Common myeloid progenitor, CD34-positive (primary cell): Measurements from ENCODE around the gene UBA6.

Source experiments
- CTCF ChIA-PET: fragments of 350-600 bp; sonication (Branson Sonifier 250); formaldehyde crosslinking; loops from one replicate; lab custom pipeline; 2021; ENCODE audit warnings: antibody characterized with exemption; lab: Charles Lee
- POLR2A ChIA-PET: fragments of 350-600 bp; sonication (Branson Sonifier 250); formaldehyde crosslinking; loops from one replicate; lab custom pipeline; 2021; ENCODE audit warnings: antibody characterized with exemption; lab: Charles Lee
- DNase-seq, 3 donors: peaks; one replicate each; pipeline versions ENCODE4 v3.0.0 to v3.0.0-alpha.2; 2013
- H3K27ac ChIP-seq, 2 experiments: 1 replicate in 1 of 2; 2 replicates in 1 of 2; pipeline ENCODE4 v1.7.0; 2013; ENCODE audit warnings: inconsistent platforms in 2 of 2, low read length in 2 of 2, mild to moderate bottlenecking in 2 of 2, low read depth in 1 of 2, moderate library complexity in 1 of 2; ENCODE audit not compliant: severe bottlenecking in 2 of 2, insufficient read depth in 1 of 2, poor library complexity in 1 of 2
- H3K27me3 ChIP-seq, 5 experiments: replicated peaks in 2 of 5; 1 replicate in 3 of 5; 2 replicates in 2 of 5; pipeline versions ENCODE4 v1.6.1 to v1.7.0; 2013; ENCODE audit warnings: low read length in 4 of 5, mild to moderate bottlenecking in 2 of 5, moderate library complexity in 2 of 5, inconsistent platforms in 1 of 5; ENCODE audit not compliant: insufficient read depth in 5 of 5, control insufficient read depth in 4 of 5
- H3K36me3 ChIP-seq, 4 experiments: 1 replicate in 2 of 4; 2 replicates in 2 of 4; pipeline versions ENCODE4 v1.6.1 to v1.7.0; 2013; ENCODE audit warnings: low read length in 3 of 4, control low read depth in 1 of 4, mild to moderate bottlenecking in 1 of 4; ENCODE audit not compliant: control insufficient read depth in 4 of 4, insufficient read depth in 4 of 4
- H3K4me1 ChIP-seq, 4 experiments: 1 replicate in 3 of 4; 2 replicates in 1 of 4; pipeline versions ENCODE4 v1.6.1 to v1.7.1; 2013; ENCODE audit warnings: low read length in 3 of 4, mild to moderate bottlenecking in 3 of 4, control low read depth in 1 of 4, inconsistent platforms in 1 of 4, moderate library complexity in 1 of 4; ENCODE audit not compliant: control insufficient read depth in 4 of 4, insufficient read depth in 4 of 4; ENCODE audit errors: control extremely low read depth in 1 of 4
- H3K4me3 ChIP-seq, 7 experiments: 1 replicate in 4 of 7; 2 replicates in 3 of 7; pipeline versions ENCODE4 v1.5.1 to v1.7.0; 2013; ENCODE audit warnings: mild to moderate bottlenecking in 7 of 7, low read length in 6 of 7, moderate library complexity in 6 of 7, inconsistent platforms in 2 of 7, low read depth in 2 of 7, control low read depth in 1 of 7; ENCODE audit not compliant: insufficient read depth in 4 of 7, control insufficient read depth in 1 of 7; ENCODE audit errors: extremely low read depth in 1 of 7
- H3K9me3 ChIP-seq, 5 experiments: 1 replicate in 4 of 5; 2 replicates in 1 of 5; pipeline versions ENCODE4 v1.6.1 to v1.7.1; 2013; ENCODE audit warnings: low read length in 4 of 5, mild to moderate bottlenecking in 2 of 5, inconsistent platforms in 1 of 5, low read depth in 1 of 5, moderate library complexity in 1 of 5; ENCODE audit not compliant: control insufficient read depth in 4 of 5, insufficient read depth in 2 of 5; ENCODE audit errors: control extremely low read depth in 1 of 5
- WGBS: methylation state at CpG from one replicate; pipeline ENCODE4 v1.1.5; 2013; ENCODE audit not compliant: insufficient coverage; 5-methylcytosine and 5-hydroxymethylcytosine counted together

Gene UBA6

DNA sequence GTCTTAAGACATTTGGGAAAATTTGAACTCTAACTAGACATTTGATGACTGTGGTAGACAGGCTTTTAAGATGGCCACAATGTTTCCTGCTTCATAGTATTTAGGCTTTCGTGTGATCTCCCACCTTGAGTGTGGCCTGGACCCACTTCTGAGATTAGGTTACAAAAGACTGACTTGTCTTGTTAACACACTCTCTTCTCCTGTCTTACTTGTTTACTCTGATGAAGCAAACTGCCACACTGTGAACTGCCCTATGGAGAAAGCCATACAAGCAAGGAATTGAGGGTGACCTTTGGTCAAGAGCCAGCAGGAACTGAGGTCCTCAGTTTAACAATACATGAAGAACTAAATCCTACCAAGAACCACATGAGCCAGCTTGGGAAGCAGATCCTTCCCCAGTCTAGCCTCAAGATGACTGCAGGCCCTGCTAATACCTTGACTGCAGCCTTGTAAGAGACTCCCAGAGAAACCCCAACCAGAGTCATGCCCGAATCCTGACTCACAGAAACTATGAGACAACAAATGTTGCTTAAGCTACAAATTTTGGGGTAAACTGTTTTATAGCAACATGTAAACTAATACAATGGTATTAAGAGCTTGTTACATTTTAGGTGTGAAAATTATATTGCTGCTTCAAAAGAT, 20.3 kb downstream of the UBA6 start:
- no peak for DNase-seq
- ChIA-PET POLR2A (no interaction called here), CTCF (interaction anchor here (1.2 kb wide), 1 partner anchor 89 kb away, joined by 3 read pairs; no protein-coding TSS in a partner anchor)
- Histone ChIP-seq H3K27ac (no peak overlapping the region), H3K4me3 (no peak overlapping the region), H3K9me3 (peaks cover 0 to 3% (median 1%) of the 10 kb centered on the region in 5 experiments), H3K36me3 (peaks cover 21 to 42% (median 30%) of the 10 kb centered on the region in 4 experiments), H3K27me3 (no peaks in the 10 kb centered on the region), H3K4me1 (peaks cover 0 to 2% (median 0%) of the 10 kb centered on the region in 4 experiments)
- 100% methylated on average over 1 of the region's 2 CpGs for WGBS

DNA sequence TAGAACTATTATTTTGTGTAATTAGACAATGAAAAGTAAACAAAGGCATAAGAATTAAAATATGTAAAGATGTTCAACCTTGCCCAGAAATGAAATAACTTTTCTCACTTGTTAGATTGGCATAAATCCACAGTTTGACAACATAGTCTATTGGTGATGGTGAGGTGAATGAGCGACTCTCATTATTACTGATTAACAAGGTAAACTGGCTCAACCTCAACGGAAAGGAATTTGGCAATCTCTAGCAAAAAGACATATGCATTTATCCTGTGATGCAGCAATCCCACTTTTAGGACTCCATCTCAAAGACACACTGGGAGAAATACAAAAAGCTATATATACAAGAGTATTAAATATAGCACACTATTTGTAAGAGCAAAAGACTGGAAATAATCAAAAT, 22.3 kb downstream of the UBA6 start:
- H3K36me3 ChIP-seq, result peaks cover 28 to 59% (median 44%) of the 10 kb centered on the region in 4 experiments
- H3K27ac ChIP-seq, result no peak overlapping the region
- H3K27me3 ChIP-seq, result no peaks in the 10 kb centered on the region
- peaks cover 0 to 7% (median 1%) of the 10 kb centered on the region in 5 experiments for H3K9me3 ChIP-seq
- no peaks in the 10 kb centered on the region for H3K4me1 ChIP-seq
- WGBS, result no CpG with 5 or more reads among the region's 2 CpGs
- CTCF ChIA-PET, result interaction anchor here (1.1 kb wide), 1 partner anchor 21 kb away, joined by 3 read pairs; no protein-coding TSS in a partner anchor
- POLR2A ChIA-PET, result interaction anchor here (1.0 kb wide), 1 partner anchor 23 kb away, joined by 4 read pairs; the partner anchor contains the start of gene UBA6
- H3K4me3 ChIP-seq, result no peak overlapping the region
- no peak for DNase-seq

DNA sequence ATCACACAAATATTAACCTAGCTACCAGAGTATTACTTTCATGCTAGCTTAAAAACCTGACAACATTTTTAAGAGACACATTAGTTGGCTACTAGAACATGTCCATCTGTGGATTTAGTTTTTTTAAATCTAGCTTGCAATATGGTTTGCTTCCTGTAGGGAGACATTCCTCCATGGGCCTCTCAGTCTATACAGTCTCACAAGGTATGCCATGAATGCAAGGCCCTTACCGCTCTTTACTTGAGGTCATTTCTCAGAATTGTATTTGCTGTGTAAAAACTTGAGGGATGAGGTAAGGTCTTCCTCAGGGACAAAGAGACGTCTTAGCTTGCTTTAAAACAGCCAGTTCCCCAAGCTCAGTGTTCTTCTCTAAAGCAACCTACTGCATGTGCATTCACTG, 26.9 kb downstream of the UBA6 start:
- CTCF ChIA-PET, result interaction anchor here (0.8 to 1.4 kb wide), 3 partner anchors 11 to 124 kb away, joined by 3 read pairs; partner anchors contain the start of gene UBA6
- no peak for DNase-seq
- H3K9me3 ChIP-seq, result peaks cover 0 to 7% (median 1%) of the 10 kb centered on the region in 5 experiments
- no peaks in the 10 kb centered on the region for H3K27me3 ChIP-seq
- H3K4me3 ChIP-seq, result no peak overlapping the region
- peaks cover 35 to 76% (median 53%) of the 10 kb centered on the region in 4 experiments for H3K36me3 ChIP-seq
- H3K27ac ChIP-seq, result no peak overlapping the region
- POLR2A ChIA-PET, result no interaction called here
- no peaks in the 10 kb centered on the region for H3K4me1 ChIP-seq
- 80% methylated on average over 1 of the region's 2 CpGs for WGBS

DNA sequence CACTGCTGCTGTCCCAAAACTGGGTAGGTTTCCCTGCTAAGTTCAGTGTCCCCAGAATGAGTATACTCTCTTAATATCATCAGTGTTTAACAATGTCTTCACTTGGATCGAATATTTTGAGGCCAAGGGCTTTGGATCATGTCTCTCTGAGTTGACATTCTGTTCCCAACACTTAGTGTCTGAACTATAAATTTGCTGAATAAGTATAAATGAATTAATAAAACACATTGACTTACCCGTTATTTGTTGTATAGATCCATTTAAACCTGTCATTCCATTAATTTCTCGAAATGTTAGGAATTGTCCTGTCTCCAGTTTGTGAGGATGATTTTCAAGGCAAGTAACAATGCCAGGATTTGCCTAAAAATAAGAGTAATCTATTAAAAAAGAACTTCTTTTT, 32.6 kb downstream of the UBA6 start:
- peaks cover 16 to 65% (median 37%) of the 10 kb centered on the region in 4 experiments for H3K36me3 ChIP-seq
- no peaks in the 10 kb centered on the region for H3K4me1 ChIP-seq

DNA sequence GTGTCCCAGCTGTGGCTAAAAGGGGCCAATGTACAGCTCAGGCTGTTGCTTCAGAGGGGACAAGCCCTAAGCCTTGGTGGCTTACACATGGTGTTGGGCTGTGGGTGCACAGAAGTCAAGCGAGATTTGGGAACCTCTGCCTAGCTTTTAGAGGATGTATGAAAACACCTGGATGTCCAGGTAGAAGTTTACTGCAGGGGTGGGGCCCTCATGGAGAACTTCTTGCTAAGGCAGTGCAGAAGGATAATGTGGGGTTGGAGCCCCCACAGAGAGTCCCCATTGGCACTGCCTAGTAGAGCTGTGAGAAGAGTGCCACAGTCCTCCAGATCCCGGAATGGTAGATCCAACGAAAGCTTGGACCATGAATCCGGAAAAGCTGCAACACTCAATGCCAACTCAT, 40.5 kb downstream of the UBA6 start:
- H3K27me3 ChIP-seq, result no peaks in the 10 kb centered on the region
- H3K4me1 ChIP-seq, result no peaks in the 10 kb centered on the region
- peaks cover 35 to 58% (median 46%) of the 10 kb centered on the region in 4 experiments for H3K36me3 ChIP-seq
- H3K4me3 ChIP-seq, result peak overlapping the region in 1 of 7 experiments; percentile 3
- ChIA-PET POLR2A (no interaction called here), CTCF (no interaction called here)
- no peak overlapping the region for H3K27ac ChIP-seq
- H3K9me3 ChIP-seq, result peaks cover 2 to 24% (median 16%) of the 10 kb centered on the region in 5 experiments
- WGBS, result 97% methylated on average over 3 of the region's 4 CpGs
- peak in 1 of 3 donors; percentile 18 for DNase-seq

More for the DNA sequence above, 32.6 kb downstream of the UBA6 start:
- H3K4me3 ChIP-seq, result no peak overlapping the region
- 80% methylated on average over 1 of the region's 3 CpGs for WGBS
- no peaks in the 10 kb centered on the region for H3K9me3 ChIP-seq
- POLR2A ChIA-PET, result no interaction called here
- no peak for DNase-seq
- H3K27ac ChIP-seq, result no peak overlapping the region
- H3K27me3 ChIP-seq, result no peaks in the 10 kb centered on the region
- CTCF ChIA-PET, result no interaction called here

DNA sequence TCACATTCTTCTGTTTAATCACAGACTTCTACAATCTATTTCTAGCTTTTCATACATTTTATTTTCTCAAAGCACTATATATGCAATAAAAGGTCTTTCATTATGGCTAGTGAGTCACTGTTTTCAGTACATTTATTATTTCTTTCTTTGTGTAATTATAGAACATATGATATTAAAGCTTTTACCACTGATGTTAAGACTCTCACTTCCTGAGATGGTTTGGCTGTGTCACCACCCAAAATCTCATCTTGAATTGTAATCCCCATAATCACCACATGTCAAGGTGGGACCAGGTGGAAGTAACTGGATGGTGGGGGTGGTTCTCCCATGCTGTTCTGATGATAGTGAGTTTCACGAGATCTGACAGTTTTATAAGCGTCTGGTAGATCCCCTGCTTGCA, 41.9 kb downstream of the UBA6 start:
- 100% methylated on average over 2 of the region's 2 CpGs for WGBS
- Histone ChIP-seq H3K36me3 (peaks cover 31 to 60% (median 42%) of the 10 kb centered on the region in 4 experiments), H3K27ac (no peak overlapping the region), H3K9me3 (peaks cover 2 to 24% (median 18%) of the 10 kb centered on the region in 5 experiments), H3K27me3 (no peaks in the 10 kb centered on the region), H3K4me3 (no peak overlapping the region), H3K4me1 (no peaks in the 10 kb centered on the region)
- POLR2A ChIA-PET, result no interaction called here
- CTCF ChIA-PET, result no interaction called here
- DNase-seq, result no peak

DNA sequence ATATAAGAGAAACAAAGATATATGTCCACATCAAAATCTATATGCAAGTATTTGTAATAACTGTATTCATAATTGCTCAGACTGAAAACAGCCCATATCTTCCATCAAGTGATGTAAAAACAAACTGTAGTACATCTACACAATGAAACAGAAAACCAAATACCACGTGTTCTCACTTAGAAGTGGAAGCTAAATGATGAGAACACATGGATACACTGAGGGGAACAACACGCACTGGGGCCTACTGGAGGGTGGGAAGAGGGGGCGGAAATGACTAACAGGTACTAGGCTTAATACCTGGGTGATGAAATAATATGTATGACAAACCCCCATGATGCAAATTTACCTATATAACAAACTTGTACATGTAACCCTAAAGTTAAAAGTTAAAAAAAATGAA, 42.7 kb downstream of the UBA6 start:
- H3K27ac ChIP-seq, result no peak overlapping the region
- H3K27me3 ChIP-seq, result no peaks in the 10 kb centered on the region
- no peak for DNase-seq
- POLR2A ChIA-PET, result no interaction called here
- H3K36me3 ChIP-seq, result peaks cover 31 to 60% (median 40%) of the 10 kb centered on the region in 4 experiments
- H3K4me3 ChIP-seq, result no peak overlapping the region
- H3K4me1 ChIP-seq, result no peaks in the 10 kb centered on the region
- H3K9me3 ChIP-seq, result peaks cover 2 to 24% (median 19%) of the 10 kb centered on the region in 5 experiments
- CTCF ChIA-PET, result no interaction called here
- WGBS, result 100% methylated on average over 2 of the region's 3 CpGs
